SKM-1 treated with dmso at 0.1 percent for 144 hours (cell line): ENCODE results near the gene SLC38A4.

Experiments
- DNase-seq: peaks from one replicate; lab custom pipeline; 2025; ENCODE audit not compliant: unreplicated experiment; lab: John Stamatoyannopoulos, UW

The SLC38A4 gene

GRCh38 chr12:46717159-46717558, 108.6 kb downstream of the SLC38A4 start:
- DNase-seq, result no peak
